HCT116 (cell line): Measurements from ENCODE around the gene CARMIL1. TPM values are rescaled to one million over a fixed set of nuclear protein-coding genes. Genes with fewer than 3 reads are reported as not detected.

Experiments
- ATAC-seq: fragments of 200-7000 bp; cut with Tn5 transposase; 2 replicates; pipeline ENCODE4 v1.9.1; 2020; ENCODE audit warnings: mild to moderate bottlenecking, moderate library complexity
- BruUV-seq: library from RNA; stranded (reverse); fragments of 400-500 nt; replicated peaks from 2 replicates; lab custom pipeline; 2021; lab: Mats Ljungman, UMichigan
- CTCF ChIA-PET: fragments of 300-600 bp; sonication (Branson Sonifier 250); formaldehyde crosslinking; loops from one replicate; lab custom pipeline; 2021; ENCODE audit warnings: antibody characterized with exemption; lab: Charles Lee
- POLR2A ChIA-PET: fragments of 300-600, 350-600 bp; sonication (Branson Sonifier 250); formaldehyde crosslinking; loops from one replicate; lab custom pipeline; 2021; ENCODE audit warnings: antibody characterized with exemption; lab: Charles Lee
- RAD21 ChIA-PET, 2 experiments: fragments of 300-600 bp; sonication (Branson Sonifier 250); formaldehyde crosslinking; loops; one replicate each; lab custom pipeline; 2023; ENCODE audit warnings: low total read pairs in 2 of 2; ENCODE audit not compliant: uncharacterized antibody in 2 of 2, unreplicated experiment in 2 of 2, low non-redundant PET in 1 of 2; lab: Charles Lee
- DNase-seq: peaks from one replicate; pipeline ENCODE4 v3.0.0-alpha.2; 2010; ENCODE audit warnings: low read depth, low spot score
- H2AFZ ChIP-seq: fragments of 200-600 bp; shearing (Covaris generic), sonication (generic); 2 replicates; pipeline ENCODE4 v1.6.1; 2017; ENCODE audit warnings: low read depth, mixed run types, mixed read lengths, antibody characterized with exemption, low read length; ENCODE audit not compliant: poor library complexity, severe bottlenecking
- H3K27ac ChIP-seq: 2 replicates; pipeline ENCODE4 v1.5.1; 2012; ENCODE audit warnings: low read depth, low read length
- H3K27me3 ChIP-seq: fragments of 200-600 bp; sonication (generic); 2 replicates; pipeline ENCODE4 v1.6.1; 2016; ENCODE audit warnings: mixed run types, low read length, mixed read lengths; ENCODE audit not compliant: insufficient read depth
- H3K36me3 ChIP-seq, 2 experiments: fragments of 200-500 bp in 1 of 2; fragments of 200-600 bp in 1 of 2; sonication (Bioruptor generic) in 1 of 2; sonication (generic) in 1 of 2; 2 replicates each; pipeline versions ENCODE4 v1.5.1 to v1.6.1; 2014 to 2016; ENCODE audit warnings: low read length in 2 of 2, inconsistent platforms in 1 of 2, mixed read lengths in 1 of 2, mixed run types in 1 of 2; ENCODE audit not compliant: insufficient read depth in 2 of 2, control insufficient read depth in 1 of 2
- H3K4me1 ChIP-seq, 2 experiments: fragments of 200-600 bp in 1 of 2; sonication (generic) in 1 of 2; 2 replicates each; pipeline versions ENCODE4 v1.5.1 to v1.6.1; 2012 to 2017; ENCODE audit warnings: low read length in 2 of 2, inconsistent platforms in 1 of 2, mild to moderate bottlenecking in 1 of 2, mixed read lengths in 1 of 2, mixed run types in 1 of 2, moderate library complexity in 1 of 2; ENCODE audit not compliant: insufficient read depth in 2 of 2, control insufficient read depth in 1 of 2
- H3K4me2 ChIP-seq: fragments of 200-600 bp; sonication (generic); 2 replicates; pipeline ENCODE4 v1.6.1; 2017; ENCODE audit warnings: mixed run types, low read length, mixed read lengths
- H3K4me3 ChIP-seq, 2 experiments: fragments of 200-600 bp in 1 of 2; sonication (generic) in 1 of 2; replicated peaks in 1 of 2; 2 replicates each; pipeline ENCODE4 v1.5.1; 2011 to 2016; ENCODE audit warnings: low read length in 2 of 2, control low read depth in 1 of 2, low read depth in 1 of 2, mild to moderate bottlenecking in 1 of 2, mixed read lengths in 1 of 2, mixed run types in 1 of 2
- H3K79me2 ChIP-seq: fragments of 200-600 bp; sonication (generic); 2 replicates; pipeline ENCODE4 v1.6.1; 2017; ENCODE audit warnings: mild to moderate bottlenecking, mixed run types, low read length, moderate library complexity, mixed read lengths; ENCODE audit not compliant: insufficient read depth
- H3K9ac ChIP-seq: fragments of 200-600 bp; sonication (generic); 2 replicates; pipeline ENCODE4 v1.6.1; 2016; ENCODE audit warnings: low read length, mixed read lengths
- H3K9me2 ChIP-seq: fragments of 200-600 bp; sonication (generic), shearing (Covaris generic); 2 replicates; pipeline ENCODE4 v1.6.1; 2017; ENCODE audit warnings: mixed run types, mild to moderate bottlenecking, moderate library complexity; ENCODE audit not compliant: insufficient read depth
- H3K9me3 ChIP-seq, 2 experiments: fragments of 200-500 bp in 1 of 2; fragments of 200-600 bp in 1 of 2; sonication (Bioruptor generic) in 1 of 2; sonication (generic) in 1 of 2; 2 replicates each; pipeline ENCODE4 v1.6.1; 2014 to 2017; ENCODE audit warnings: low read length in 2 of 2, mixed read lengths in 2 of 2, inconsistent platforms in 1 of 2, low read depth in 1 of 2, mild to moderate bottlenecking in 1 of 2, mixed run types in 1 of 2, moderate library complexity in 1 of 2; ENCODE audit not compliant: control insufficient read depth in 1 of 2, insufficient read depth in 1 of 2
- H4K20me1 ChIP-seq: fragments of 200-600 bp; sonication (generic), shearing (Covaris generic); 2 replicates; pipeline ENCODE4 v1.6.1; 2017; ENCODE audit warnings: mixed run types, mild to moderate bottlenecking, moderate library complexity; ENCODE audit not compliant: insufficient read depth
- CBX3 ChIP-seq: IDR thresholded peaks from 2 replicates; pipeline ENCODE4 v1.6.1; 2012; ENCODE audit warnings: low read depth
- CEBPB ChIP-seq: IDR thresholded peaks from 2 replicates; pipeline ENCODE4 v1.6.1; 2012; ENCODE audit warnings: low read depth
- ELF1 ChIP-seq: IDR thresholded peaks from 2 replicates; pipeline ENCODE4 v1.6.1; 2012; ENCODE audit warnings: low read depth, borderline replicate concordance
- FOSL1 ChIP-seq: IDR thresholded peaks from 2 replicates; pipeline ENCODE4 v1.6.1; 2012; ENCODE audit warnings: low read depth
- SIN3A ChIP-seq: IDR thresholded peaks from 2 replicates; pipeline ENCODE4 v1.6.1; 2012; ENCODE audit warnings: low read depth
- SP1 ChIP-seq: IDR thresholded peaks from 2 replicates; pipeline ENCODE4 v1.6.1; 2012; ENCODE audit warnings: low read depth
- SRF ChIP-seq: IDR thresholded peaks from 2 replicates; pipeline ENCODE4 v1.6.1; 2012; ENCODE audit warnings: low read depth
- TCF7L2 ChIP-seq: IDR thresholded peaks from 2 replicates; pipeline ENCODE4 v1.7.0; 2011; ENCODE audit warnings: borderline replicate concordance, inconsistent platforms; ENCODE audit not compliant: insufficient read depth, insufficient read length; ENCODE audit errors: extremely low read depth
- ZFX ChIP-seq: fragments of 450-650 bp; IDR thresholded peaks from 2 replicates; pipeline ENCODE4 v1.6.1; 2017
- ZNF274 ChIP-seq: fragments of 200-500 bp; sonication (Bioruptor generic); IDR thresholded peaks from 2 replicates; pipeline ENCODE4 v1.6.1; 2014; ENCODE audit warnings: mild to moderate bottlenecking, low read depth, low read length, inconsistent platforms
- intact Hi-C: fragments of 100-400 bp; cut with micrococcal nuclease; formaldehyde crosslinking; loops from 2 replicates; pipeline ENCODE4 v1.10.0; 2022
- total RNA-seq: library from RNA; stranded (reverse); gene quantifications from one replicate; pipeline ENCODE4 v1.2.1, GENCODE V29; 2021; ENCODE audit not compliant: unreplicated experiment
- TF ChIP-seq, protein P1 (sequence below): IDR thresholded peaks from 2 replicates; pipeline ENCODE4 v1.6.1; 2012; ENCODE audit warnings: low read depth

CARMIL1 gene
- total RNA-seq, 1 experiment from 2014 or later: 21.7 TPM

DNA sequence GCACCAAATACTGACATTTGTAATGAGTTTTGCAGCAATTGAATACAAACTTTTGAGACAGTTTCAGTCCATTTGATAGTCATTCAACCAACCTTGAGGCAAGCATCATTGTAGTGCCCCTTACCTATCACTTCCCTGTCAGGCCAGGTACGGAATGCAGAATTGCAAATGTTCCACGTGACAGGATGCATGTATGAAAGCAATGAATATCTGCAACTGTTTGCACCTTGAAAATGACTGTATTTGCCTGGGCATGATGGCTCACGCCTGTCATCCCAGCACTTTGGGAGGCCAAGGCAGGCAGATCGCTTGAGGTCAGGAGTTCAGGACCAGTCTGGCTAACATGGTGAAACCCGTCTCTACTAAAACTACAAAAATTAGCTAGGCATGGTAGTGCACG, 226.8 kb downstream of the CARMIL1 start:
- Histone ChIP-seq H4K20me1 (no peaks in the 10 kb centered on the region), H3K4me1 (peaks cover 4 to 23% of the 10 kb centered on the region in 2 experiments; a peak in 3 of 4 replicates), H3K9me2 (no peaks in the 10 kb centered on the region), H3K4me2 (no peak overlapping the region), H3K79me2 (no peaks in the 10 kb centered on the region)
- POLR2A ChIA-PET: no interaction called here
- CTCF ChIA-PET: interaction anchor here (3.0 kb wide), 1 partner anchor 15 kb away, joined by 29 read pairs; no protein-coding TSS in a partner anchor
- TF ChIP-seq TCF7L2 (no peak), FOSL1 (no peak), CBX3 (no peak), SP1 (no peak), SIN3A (no peak), ZFX (no peak), ZNF274 (no peak), SRF (no peak), CEBPB (no peak), ELF1 (no peak)
- TF ChIP-seq, protein P1, sequence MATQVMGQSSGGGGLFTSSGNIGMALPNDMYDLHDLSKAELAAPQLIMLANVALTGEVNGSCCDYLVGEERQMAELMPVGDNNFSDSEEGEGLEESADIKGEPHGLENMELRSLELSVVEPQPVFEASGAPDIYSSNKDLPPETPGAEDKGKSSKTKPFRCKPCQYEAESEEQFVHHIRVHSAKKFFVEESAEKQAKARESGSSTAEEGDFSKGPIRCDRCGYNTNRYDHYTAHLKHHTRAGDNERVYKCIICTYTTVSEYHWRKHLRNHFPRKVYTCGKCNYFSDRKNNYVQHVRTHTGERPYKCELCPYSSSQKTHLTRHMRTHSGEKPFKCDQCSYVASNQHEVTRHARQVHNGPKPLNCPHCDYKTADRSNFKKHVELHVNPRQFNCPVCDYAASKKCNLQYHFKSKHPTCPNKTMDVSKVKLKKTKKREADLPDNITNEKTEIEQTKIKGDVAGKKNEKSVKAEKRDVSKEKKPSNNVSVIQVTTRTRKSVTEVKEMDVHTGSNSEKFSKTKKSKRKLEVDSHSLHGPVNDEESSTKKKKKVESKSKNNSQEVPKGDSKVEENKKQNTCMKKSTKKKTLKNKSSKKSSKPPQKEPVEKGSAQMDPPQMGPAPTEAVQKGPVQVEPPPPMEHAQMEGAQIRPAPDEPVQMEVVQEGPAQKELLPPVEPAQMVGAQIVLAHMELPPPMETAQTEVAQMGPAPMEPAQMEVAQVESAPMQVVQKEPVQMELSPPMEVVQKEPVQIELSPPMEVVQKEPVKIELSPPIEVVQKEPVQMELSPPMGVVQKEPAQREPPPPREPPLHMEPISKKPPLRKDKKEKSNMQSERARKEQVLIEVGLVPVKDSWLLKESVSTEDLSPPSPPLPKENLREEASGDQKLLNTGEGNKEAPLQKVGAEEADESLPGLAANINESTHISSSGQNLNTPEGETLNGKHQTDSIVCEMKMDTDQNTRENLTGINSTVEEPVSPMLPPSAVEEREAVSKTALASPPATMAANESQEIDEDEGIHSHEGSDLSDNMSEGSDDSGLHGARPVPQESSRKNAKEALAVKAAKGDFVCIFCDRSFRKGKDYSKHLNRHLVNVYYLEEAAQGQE: no peak
- TF ChIP-seq, all 23 proteins: peak for 0
- H3K9ac ChIP-seq: no peak overlapping the region
- RAD21 ChIA-PET: no interaction called here
- intact Hi-C loops: no loop called here
- H3K36me3 ChIP-seq: no peaks in the 10 kb centered on the region
- H3K9me3 ChIP-seq: no peaks in the 10 kb centered on the region
- ATAC-seq: no peak
- no peaks in the 10 kb centered on the region for H3K27me3 ChIP-seq
- H2AFZ ChIP-seq: no peak overlapping the region
- DNase-seq: no peak
- no peak overlapping the region for H3K27ac ChIP-seq
- no TSS peak for BruUV-seq
- no peak overlapping the region for H3K4me3 ChIP-seq
